HG03108 (cell line): ENCODE data around the gene GPA33.
A peak's percentile ranks its signal among the peaks of the same experiment; 100 is the strongest.

ENCODE experiments used
- ATAC-seq: cut with Tn5 transposase; IDR thresholded peaks from one replicate; pipeline ENCODE4 v1.9.1; 2021; ENCODE audit warnings: moderate library complexity; ENCODE audit not compliant: unreplicated experiment

Gene GPA33

DNA sequence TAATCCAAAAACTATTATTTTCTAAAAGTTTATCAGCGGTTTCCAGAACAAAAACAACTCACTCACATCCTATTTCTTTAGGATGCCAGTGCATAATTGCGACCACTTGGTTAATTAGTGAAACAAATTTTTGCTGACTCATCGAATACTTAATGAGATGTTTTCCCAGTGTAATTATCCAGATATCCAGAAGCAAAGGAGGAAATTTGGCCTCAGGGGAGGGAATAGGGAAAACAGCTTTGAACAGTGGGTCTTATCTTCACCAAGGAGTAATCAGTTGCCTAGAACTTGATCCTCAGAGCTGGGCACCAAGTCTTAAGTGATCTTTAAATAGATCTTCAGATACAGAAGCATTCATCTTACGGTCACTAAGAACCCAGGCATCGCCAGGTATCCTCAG, 28.0 kb upstream of the GPA33 start:
- no peak for ATAC-seq

DNA sequence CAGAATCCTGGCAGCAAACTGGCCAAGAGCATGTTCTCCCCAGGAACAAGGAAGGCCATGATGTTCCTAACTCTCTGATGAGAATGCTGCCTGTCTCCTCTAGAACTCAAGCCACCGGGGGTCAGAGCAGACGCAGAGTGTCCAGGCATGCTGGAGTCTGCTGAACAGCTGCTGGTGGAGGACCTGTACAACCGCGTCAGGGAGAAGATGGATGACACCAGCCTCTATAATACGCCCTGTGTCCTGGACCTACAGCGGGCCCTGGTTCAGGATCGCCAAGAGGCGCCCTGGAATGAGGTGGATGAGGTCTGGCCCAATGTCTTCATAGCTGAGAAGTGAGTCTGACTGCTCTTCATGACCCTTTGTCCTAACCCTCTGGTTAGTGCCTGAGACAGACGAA, 27.0 kb upstream of the GPA33 start:
- no peak for ATAC-seq

DNA sequence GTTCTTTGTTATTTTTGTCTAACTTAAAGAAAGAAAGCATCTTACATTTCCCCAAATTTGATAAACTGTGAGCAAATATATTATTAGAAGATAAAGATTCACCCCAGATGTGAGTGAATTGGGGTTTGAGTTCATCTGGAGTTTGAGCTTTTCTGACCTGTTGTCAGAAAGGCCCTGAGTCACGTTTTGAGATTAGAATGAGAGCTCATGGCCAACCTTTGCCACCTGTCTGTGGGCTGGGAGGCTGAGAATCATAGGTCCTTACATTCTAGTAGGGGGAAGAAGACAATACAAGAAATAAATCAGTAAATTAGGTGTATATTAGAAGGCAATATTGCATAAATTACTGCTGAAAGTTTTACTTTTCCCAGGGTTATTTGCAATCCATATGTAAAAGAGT, 26.0 kb upstream of the GPA33 start:
- ATAC-seq = no peak

DNA sequence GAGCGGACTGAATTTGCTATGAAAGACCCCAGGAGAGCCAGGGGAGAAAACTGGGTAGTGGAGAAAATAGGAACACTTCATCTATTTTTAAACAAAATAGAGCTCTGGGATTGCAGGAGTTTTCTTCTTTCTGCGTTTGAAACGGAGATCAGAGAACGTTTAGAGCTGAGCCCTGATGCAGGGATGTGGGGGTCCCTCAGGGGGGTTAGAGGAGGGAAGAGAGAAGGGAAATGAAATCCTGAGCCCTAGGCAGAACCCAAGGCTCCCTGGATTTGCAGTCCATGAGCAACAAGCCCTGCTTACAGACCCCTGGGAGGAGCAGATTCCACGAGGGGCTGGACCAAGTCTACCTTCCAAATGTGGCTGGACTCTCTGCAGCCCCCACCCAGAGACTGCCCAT, 25.5 kb upstream of the GPA33 start:
- no peak for ATAC-seq

DNA sequence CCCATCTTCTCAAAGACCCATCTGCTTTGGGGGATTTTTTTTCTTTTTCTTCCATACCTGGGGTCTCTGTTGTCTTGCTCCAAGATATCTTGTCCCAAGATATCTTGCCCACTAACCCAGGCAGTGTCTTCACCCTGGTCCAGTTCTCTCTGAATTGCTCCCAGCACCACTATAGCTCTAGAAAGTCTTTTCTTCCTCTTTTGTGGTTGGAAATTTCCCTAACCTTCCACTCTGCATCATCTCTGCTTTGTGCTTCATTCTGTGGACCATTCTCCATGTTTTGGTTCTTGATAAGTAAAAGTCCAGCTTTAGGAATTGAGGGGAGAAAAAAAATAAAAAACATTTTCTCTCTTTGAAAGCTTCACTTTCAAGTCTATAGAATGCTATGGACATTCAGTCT, 24.5 kb upstream of the GPA33 start:
- ATAC-seq = no peak

DNA sequence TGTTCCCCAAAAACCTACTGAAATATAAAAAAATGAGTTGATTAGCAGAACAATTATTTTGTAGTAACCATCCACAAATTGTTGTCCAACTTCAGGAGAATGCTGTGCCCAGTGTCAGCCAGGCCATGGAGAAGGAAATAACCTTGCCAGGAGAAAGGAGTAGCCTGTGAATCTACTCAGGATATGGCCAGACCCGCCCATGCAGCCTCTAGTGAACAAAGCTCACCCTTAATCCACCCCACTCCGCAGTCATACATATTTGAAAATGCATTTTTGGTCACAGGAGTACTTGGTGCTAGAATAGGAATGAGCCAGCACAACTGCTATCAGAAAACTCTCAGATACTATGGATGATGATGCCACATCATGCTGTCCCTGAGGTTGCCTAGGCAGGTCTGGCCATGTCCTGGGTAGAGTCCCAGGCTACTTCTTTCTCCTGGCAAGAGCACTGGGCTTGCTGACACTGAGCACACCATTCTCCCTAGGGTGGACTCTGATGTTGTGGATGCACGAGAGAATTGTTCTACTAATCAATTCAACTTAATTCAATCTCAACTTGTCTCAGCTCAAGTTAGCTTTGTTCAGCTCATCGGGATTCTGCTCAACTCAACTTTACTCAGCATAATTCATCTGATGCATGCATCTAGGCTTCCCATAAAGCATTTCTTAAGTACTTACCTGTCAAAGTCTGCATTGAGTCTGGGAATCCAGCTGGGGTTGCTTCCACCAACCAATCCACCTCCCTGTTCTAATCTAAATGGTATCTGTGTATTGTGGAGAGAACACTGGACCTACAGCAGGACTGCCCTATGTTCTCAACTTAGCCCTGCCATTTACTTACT, 21.9 kb upstream of the GPA33 start:
- ATAC-seq = no peak

DNA sequence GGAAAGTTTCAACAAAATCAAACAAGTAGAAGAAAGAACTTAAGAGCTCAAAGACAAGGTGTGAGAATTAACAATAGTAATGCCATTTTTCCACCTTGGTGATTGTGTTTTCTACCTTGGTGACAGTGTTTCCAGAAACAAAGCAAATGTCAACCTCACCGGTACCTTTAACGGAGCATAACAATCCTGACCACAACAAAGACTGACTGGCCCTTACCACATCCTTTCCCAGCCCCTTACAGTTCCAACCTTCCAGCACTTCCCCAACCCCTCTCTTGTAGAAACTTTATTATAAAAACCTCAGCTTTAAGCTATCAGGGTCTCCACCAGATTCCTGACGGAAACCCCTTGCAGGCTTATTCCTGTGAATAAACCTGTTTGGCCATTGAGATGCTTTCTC, 20.4 kb upstream of the GPA33 start:
- ATAC-seq = peak; percentile 38

DNA sequence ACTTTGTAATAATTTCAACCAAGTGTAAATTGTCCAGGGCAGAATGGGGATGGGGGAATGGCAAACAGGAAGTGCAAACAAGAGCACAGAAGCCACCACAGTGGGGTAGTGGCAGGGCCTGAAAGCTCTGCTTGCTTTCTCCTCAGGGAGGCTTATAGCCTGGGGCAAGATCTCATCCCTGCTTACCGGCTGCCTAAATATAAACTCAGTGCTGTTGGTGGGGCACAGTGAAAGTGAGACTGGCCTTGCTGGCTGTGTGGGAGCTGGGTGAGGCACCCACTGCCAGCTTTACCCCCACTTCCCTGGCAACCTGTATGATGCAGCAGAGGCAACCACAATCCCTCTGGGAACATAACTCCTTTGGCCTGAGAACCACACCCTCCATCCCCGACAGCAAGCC, 18.9 kb upstream of the GPA33 start:
- no peak for ATAC-seq

DNA sequence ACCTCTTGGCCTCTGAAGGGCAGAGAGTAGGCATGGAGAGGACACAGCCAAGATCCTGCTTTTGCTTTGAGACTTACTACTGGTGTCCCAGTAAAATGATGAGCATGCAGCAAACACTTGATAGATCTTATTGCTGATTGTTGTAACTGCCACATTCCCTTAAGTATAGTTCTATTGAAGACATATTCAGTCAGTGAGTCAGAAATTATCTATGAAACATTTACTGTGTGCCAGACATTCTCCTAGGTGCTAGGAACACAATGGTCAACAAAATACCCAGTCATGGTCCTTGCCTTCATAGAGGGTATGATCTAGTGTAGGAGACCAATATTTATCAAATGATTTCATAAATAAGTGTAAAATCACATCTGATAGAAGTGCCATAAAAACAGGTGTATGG, 17.3 kb upstream of the GPA33 start:
- ATAC-seq = no peak

DNA sequence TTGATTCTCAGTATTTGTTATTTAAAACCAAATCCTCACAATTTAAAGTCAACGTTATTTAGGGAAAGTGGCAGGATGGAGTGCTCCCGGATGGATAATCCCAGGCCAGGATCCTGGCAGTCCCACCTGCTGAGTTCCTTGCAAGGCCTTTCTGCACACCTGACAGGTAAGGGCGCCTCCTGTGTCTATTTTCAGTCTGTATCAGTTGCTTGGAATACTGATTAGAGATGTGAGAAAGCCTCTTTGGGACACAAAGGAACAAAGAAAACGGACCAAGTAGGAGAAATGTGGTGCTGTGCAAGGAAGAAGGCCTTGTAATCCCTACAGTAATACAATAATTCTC, 15.9 kb upstream of the GPA33 start:
- ATAC-seq = no peak

DNA sequence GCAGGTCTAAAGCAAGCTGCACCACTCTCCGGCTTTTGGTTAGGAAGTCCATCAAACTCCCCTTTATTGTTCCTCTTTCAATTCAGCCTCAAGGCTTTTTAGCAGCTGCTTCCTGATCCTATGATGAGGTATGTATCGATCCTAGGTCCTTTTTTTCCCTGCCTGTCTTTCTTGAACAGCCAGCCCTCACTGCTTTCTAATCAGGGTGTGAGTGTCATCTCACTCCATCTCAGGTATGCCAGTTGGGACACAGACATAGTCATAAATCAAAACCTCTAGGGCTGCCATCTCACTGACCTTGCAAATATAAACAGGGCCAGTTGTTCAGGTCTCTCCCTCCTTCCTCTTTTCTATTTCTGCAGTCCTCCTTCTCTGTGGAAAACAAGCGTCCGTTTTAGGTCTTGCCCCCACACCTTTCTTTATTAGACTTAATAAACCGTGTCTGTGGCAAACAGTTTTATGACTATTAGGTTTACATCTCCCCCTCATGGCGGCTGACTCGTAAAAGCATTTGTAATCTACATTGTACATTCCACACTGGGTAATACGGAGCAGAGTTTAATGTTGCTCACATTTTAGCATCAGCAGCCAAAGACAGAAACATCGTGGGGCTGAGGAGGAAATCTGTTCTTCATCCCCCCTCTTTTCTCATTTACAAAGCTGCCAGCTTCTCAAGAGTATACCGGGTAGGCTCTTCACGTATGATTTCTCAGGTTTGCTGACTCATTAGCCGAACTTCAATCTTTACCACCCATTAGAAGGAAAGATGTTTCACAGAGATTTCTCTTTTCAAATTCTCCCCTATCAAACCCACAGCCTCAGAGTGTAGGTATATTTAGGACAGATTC, 15.3 kb upstream of the GPA33 start:
- ATAC-seq = no peak

DNA sequence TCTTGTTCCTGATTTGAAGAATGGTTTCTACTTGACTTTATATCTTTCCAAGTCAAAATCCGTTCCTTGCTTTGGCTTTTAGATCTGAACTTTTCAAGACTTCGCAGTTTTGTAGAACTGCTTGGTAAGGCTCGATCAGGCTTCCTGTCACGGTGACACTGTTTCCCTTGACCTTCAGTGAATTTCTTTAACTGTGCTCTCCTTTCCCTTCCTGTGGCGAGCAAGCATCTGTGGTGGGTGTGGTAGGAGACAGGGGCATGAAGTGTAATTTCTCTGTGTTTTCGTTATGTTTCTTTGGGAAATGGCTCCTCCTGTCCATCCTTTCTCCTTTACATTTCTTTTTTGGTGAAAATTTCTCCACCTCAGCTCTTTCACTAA, 14.1 kb upstream of the GPA33 start:
- no peak for ATAC-seq

DNA sequence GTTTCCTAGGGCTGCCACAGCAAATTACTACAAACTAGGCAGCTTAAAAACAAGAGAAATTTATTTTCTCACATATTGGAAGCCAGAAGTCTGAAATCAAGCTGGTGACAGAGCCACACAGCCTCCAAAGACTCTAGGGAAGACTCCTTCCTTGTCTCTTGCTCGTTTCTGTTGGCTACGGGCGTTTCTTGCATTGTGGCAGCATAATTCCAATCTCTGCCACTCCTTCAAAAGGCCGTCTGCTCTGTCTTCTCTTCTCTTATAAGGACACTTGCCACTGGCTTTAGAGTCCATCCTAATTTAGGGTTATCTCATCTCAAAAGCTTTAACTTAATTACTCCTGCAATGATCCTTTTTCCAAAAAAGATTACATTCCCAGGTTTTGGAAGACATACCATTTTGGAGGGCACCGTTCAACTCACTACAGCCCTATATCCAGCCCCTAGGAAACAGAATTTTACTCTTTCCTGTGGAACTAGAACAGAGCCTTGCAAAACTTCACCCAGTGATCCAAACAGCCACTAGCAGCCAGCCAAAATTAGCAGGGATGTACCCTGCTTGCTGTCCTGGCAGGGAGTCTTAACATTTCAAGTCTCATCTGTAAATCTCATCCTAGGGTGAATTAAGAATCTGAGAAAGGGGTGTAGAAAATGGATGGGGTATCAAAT, 12.9 kb upstream of the GPA33 start:
- ATAC-seq = no peak

DNA sequence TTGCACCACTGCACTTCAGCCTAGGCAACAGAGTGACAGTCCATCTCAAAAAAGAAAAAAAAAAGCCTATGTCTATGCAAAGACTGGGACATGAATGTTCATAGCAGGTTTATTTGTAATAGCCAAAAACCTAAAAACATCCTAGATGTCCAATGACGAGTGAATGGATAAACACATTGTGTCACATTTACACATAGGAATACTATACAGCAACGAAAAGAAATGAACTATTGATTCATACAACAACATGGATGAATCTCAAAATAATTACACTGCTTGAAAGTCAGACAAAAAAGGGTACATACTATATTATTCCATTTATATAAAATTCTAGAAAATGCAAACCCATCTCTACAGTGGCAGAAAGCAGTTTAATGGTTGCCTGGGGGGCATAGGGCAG, 11.6 kb upstream of the GPA33 start:
- no peak for ATAC-seq

DNA sequence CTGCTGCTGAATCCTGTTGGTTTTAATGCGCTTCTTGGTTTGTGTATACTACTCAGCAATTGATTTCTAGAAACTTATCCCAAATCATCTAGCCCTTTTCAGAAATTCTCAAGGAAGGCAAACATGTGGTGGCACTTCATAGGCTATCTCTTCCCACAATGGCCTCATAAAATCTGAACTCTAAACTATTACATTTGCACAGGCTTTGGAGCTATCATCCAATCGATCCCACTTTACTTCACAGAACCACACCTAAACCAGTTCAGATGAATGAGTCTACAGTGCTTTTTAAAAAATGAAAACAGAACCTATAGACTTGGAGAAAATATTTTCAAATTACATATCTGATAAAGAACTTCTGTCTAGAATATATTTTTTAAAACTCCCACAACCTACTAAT, 10.6 kb upstream of the GPA33 start:
- no peak for ATAC-seq

DNA sequence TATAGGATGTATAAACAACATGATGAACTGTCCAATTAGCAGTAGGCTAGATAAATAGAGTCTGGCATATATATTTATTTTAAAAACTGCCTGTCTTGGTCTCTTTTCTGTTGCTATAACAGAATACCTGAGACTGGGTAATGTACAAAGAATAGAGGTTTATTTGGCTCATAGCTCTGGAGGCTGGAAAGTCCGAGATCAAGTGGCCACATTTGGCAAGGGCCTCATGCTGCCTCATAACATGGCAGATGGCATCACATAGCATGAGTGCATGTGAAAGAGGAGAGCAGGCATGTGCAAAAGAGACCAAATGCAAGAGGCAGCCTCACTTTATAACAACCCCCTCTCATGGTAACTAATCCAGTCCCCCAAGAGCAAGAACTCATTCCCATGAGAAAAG, 9.7 kb upstream of the GPA33 start:
- ATAC-seq = no peak

DNA sequence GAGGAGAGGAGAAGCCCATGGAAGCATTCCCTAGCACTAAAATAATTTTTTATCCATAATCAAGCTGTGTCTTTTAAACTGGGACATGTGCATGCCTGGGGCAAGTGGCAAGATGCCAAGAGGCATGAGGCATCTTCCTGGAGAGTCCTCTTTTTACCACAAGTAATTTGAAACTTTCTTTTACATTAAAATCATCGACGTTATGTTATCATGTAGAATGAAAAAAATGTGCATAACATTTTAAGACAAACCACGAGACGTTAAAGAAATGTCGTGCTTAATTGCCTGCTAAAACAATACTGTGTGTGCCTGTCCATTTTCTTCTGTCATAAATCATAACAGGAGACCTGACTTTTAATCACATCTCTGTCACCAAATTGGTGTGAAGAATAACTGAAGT, 5.2 kb upstream of the GPA33 start:
- no peak for ATAC-seq

DNA sequence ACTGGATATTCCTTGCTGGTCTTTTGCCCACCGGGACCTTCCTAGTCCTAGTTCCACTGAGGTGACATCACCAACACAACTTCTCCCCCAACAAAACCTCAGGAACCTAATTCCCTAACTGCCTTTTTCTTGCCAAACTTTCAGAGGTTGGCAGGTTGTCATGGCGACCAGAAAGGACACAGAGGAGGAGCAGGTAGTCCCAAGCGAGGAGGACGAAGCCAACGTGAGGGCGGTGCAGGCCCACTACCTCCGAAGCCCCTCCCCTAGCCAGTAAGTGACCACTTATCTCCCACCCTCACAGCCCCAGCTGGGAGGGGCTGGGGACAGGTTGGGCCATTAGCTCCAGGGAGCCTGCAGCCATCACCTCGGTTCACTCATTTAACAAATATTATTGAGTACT, 4.5 kb upstream of the GPA33 start:
- no peak for ATAC-seq

DNA sequence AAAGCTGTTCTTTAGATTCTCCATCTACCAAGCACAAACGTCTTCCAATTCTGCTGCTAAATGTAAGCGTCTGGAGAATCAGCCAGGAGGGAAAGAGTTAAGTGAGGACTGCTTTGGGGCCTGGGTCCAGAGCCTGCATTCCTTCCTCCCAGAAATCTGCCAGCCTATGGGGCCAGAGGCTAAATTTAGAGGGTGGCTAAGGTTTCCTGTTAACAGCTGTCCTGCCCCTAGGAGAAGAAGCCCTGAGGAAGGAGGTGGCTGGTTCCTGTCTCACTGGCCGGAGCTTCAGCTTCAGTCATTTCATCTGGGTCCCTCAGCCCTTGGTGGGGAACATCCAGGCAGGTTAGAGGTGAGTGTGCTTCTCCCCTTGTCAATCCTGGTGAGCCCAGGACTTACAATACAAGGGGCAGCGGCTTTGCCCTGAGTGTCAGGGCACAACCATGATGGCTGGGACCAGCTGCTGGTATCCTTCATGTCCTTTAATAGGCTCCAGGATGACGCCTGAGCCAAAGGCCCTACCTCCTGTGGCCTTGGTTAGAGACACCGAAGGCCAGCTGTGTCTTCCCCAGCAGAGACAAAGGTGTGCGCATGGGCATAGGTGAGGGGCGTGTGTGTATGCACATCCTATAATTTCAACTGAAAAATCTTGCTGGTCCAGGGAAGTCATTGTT, 3.8 kb upstream of the GPA33 start, which contains the start of gene STYXL2:
Gene STYXL2, plus strand, starts transcription at position 230 of the 671 bp plus-strand sequence. CDS start 775 bp downstream, outside the sequence.
- ATAC-seq = no peak

DNA sequence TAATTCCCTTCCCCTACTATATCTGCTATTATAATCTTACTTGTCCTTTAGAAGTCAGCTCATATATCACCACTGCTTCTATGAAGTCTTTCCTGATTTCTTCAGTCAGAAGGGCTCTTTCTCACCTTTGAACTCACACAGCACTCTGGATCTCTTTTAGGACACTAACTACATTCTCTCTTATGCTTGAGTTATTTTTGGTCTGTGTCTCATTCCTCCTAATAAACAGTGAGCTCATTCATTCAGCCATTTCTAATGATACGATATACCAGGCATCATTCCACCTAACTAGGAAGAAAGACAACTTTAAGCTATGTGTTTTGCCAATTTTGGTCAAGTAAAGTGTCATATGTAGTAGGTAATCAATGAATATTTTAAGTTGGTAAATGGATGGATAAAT, 2.5 kb upstream of the GPA33 start:
- no peak for ATAC-seq

DNA sequence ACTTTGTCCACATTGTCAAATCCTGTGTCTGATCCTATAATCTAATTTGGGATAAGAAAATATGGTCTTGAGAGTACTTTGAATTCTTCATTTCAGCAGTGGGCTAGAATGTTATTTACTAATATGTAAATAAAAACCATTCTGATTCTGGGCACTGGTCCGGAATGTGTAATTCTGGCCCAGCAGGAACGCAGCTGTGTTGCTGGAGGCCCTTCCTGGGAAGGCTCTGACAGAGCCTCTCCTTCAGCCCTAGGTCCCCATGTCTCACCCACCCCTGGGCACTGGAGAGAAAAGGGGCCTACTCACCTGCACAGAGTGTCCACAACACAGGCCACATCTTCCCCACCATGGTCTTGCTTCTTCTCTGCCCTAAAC, 251 bp downstream of the GPA33 start:
- no peak for ATAC-seq
